Activated CD8-positive, alpha-beta memory T cell treated with anti-CD3 and anti-CD28 coated beads for 48 hours (primary cell): ENCODE data around the gene EPHB2.
"Not testable (repeated sequence)": the region's sequence is repeated elsewhere in the genome, so short reads cannot be mapped to it uniquely, and the experiment has no call there.

Source experiments
- DNase-seq, 3 experiments: peaks; one replicate each; pipeline ENCODE4 v3.0.0-alpha.2; 2020; ENCODE audit warnings: low read depth in 2 of 3, low spot score in 2 of 3

EPHB2 gene

GRCh38 chr1:22710701-22711049 lies at the start of gene EPHB2:
Gene EPHB2 (plus strand): TSS chr1:22710839. CDS start chr1:22710983, 144 bp downstream.
- DNase-seq, result no peak

- no peak for DNase-seq
Measured at GRCh38 chr1:22661880-22662279, 48.8 kb upstream of the EPHB2 start.

DNA sequence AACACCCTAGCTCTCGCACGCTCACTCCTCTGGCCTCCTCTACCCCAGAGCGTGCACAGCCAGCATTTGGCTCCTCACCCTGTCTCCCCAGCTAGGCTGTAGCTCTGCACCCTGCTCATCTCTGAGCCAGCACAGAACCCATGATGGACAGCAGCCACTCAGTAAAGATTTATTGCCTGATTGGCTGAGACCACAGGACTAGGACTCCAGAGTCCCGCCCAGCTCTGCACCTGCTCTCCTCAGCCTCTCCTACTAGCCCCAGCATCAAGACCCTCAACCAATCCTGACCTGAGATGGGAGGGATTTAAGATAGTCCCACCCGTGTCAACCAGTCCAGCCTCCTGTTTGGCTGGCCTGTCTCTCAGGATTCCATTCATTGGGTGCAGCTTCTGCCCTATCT lies 48.3 kb upstream of the EPHB2 start:
- no peak for DNase-seq

DNA sequence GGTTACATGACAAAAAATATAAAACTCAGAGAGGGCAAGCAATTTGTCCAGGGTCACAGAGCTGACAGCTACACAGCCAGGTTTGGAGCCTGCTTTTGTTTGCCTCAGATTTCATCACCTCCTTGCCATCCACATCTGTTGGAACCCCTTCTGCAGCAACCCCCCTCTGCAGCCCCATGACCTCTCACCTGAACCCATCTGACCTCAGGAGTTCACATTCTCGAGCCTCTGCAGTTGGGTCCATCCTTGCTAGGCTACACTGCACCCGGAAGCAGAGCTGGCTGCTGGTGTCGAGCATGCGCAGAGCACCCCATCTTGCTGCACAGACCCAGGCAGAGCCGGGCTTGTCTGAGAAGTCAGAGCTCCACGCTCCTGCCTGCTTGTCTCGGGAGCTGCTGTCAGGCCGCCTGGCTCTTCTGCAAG lies 47.6 kb upstream of the EPHB2 start:
- no peak for DNase-seq

DNA sequence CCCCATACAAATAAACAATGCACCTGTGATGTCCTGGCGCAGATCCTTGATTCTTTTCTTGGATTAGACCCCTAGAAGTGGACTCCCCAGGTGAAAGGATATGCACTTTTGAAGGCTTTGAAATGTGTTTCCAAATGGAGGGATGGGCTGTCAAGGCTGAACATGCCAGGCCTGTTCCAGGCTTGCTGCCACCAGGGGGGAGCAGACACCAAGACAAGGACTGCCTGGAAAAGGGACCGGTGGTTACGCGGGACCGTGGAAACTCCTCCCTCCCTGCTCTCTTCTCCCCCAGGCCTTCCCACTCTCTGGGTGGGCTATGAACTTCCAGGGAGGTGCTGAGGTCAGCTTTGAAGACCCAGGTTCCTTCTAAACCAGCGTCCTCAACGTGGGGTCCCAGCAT lies 44.9 kb upstream of the EPHB2 start:
- no peak for DNase-seq

GRCh38 chr1:22666412-22666811 lies 44.2 kb upstream of the EPHB2 start:
- DNase-seq, result no peak

DNA sequence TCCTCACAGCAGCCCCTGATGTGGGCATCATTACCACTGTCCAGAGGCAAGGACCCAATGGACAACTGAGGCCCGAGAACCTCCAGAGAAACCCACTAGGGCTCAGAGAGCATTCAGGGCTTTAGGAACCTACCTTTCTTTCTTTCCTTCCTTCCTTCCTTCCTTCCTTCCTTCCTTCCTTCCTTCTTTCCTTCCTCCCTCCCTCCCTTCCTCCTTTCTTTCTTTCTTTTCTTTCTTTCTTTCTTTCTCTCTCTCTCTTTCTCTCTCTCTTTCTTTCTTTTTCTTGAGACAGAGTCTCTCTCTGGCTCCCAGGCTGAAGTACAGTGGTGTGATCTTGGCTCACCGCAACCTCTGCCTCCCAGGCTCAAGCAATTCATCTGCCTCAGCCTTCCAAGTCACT lies 41.8 kb upstream of the EPHB2 start:
- DNase-seq, result not testable (repeated sequence)

- DNase-seq, result no peak
Measured at GRCh38 chr1:22670352-22670975, 40.2 kb upstream of the EPHB2 start.

DNA sequence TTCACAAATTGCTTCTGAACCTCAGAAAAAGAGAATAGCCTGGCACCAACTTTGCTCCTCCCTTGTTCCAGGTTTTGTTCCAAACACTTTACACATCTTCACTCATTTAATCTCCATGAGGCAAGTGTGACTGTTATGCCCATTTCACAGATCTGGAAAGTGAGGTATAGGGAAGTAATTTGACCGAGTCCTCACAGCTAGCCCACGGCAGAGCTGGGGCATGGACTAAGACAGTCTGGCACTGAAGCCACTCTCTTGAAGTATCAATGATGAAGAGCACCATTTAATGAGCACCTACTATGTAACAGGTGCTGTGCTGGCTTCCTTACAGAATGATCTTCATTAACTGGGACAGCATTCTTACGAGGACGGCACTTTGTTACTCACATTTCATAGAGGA lies 38.6 kb upstream of the EPHB2 start:
- no peak for DNase-seq

GRCh38 chr1:22673486-22674409 lies 36.9 kb upstream of the EPHB2 start:
- DNase-seq, result no peak

GRCh38 chr1:22674410-22674749 lies 36.3 kb upstream of the EPHB2 start:
- no peak for DNase-seq

- not testable (repeated sequence) for DNase-seq
Measured at GRCh38 chr1:22676151-22676550, 34.5 kb upstream of the EPHB2 start.

DNA sequence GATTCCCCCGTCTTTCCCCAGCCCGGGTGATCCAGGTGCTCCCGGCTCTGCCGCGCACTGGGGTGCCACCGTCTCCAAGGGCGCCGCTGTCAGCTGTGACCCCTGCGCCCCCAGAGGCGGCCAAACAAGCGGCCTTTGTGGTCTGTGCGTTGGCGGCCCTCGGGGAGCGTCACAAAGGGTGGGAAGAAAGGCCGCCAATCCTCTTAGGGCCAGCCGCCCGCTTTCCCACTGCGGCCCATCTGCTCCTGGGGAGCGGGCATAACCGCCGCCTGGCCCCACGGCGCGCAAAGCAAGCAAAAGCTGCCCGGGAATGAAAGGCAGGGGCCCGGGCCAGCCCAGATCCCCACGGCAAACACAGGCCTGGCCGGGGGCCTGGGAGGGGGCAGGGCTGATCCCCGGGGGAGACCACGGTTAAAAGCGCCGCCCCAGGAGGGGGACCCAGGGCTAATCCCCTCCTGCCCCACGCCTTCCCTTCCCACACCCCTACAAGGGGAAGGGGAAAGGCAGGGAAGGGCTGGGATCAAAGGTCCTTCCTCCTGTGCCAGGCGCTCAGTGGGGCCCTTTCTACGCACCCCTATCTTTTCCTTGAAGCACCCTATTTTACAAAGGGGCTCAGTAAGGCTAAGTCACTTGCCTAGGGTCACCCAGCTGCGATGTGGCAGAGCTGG lies 33.6 kb upstream of the EPHB2 start:
- no peak for DNase-seq

GRCh38 chr1:22677931-22678896 lies 32.4 kb upstream of the EPHB2 start:
- DNase-seq, result no peak

- DNase-seq, result no peak
Measured at GRCh38 chr1:22680726-22681125, 29.9 kb upstream of the EPHB2 start.

DNA sequence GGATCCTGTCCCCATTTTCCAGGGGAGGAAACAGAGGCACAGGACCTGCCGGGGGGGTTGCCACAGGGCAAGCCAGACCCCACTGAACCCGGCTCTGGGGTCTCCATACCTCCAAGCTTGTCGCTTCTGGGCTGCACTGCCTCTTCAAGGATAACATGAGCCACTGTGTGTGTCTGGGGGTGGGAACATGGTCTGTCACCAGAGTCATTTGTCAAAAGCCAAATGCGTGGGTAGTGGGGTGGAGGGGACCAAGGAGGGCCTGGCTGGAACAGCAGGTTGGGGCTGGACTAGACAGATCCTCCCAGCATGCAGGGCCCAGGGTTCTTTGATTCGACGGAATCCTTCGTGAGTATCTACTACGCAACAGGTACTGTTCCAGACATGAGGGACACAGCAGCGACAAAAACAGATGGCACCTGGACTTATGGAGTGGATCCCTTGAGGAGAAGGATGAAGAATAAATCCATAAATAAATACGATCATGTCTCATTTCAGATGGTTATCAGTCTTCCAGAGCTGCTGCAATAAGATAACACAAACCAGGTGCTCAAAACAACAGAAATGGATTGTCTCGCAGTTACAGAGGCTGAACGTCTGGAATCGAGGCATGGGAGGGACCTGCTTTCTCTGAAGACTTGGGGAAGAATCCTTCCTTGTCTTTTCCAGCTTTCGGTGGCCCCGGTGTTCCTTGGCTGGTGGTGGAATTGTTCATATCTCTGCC lies 28.9 kb upstream of the EPHB2 start:
- DNase-seq, result no peak

DNA sequence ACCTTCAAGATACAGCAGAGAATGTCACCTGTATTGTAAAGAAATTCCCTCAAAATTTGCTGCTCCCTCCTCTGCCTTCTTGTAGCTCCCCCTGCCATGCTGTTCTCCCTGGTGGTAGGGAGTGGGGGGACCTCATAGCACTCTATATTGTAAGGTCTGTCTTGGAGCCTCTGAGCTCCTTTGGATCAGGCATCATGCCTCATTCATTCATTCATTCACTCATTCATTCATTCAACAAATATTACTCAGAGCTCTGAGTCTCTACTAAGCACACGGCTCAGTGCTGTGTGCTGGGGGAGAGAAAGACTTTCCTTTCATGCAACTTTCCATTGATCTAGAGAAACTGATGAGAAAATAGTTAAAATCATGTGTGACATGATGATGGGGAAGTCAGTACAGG lies 27.1 kb upstream of the EPHB2 start:
- DNase-seq, result no peak

GRCh38 chr1:22685591-22686059 lies 25.0 kb upstream of the EPHB2 start:
- DNase-seq, result no peak

DNA sequence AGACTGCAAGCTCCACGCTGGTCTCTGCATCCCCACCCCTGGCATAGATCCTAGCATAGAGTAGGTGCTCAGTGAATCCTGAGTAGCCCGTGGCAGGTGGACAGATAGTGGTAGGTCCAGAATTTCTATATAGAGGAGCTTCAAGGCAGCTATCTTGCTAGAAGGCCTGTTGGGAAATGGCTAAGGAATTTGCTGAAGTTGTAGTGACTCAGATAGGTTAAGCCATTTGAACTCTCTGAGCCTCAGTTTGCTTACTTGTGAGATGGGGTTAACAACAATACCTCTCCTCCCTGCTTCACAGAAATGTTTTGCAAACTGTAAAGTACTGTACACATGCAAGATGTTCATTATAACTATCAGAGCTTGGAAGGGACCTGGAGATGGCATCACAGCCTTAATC lies 23.4 kb upstream of the EPHB2 start:
- DNase-seq, result no peak

GRCh38 chr1:22688466-22688865 lies 22.2 kb upstream of the EPHB2 start:
- no peak for DNase-seq
